Colonic mucosa (tissue), 4 donors: Measurements from ENCODE around the gene PAH. TPM values are rescaled to one million over a fixed set of nuclear protein-coding genes. Genes with fewer than 3 reads are reported as not detected.

Experiments used
- DNase-seq: peaks from one replicate; pipeline ENCODE4 v3.0.0-alpha.2; 2020
- H3K27ac ChIP-seq: fragments of 200-600 bp; one replicate; pipeline ENCODE4 v1.8.0; 2021
- H3K27me3 ChIP-seq: fragments of 200-600 bp; one replicate; pipeline ENCODE4 v1.8.0; 2021
- H3K36me3 ChIP-seq: fragments of 200-600 bp; one replicate; pipeline ENCODE4 v1.8.0; 2021
- H3K4me1 ChIP-seq: fragments of 200-600 bp; one replicate; pipeline ENCODE4 v1.8.0; 2021; ENCODE audit warnings: mild to moderate bottlenecking
- H3K4me3 ChIP-seq: fragments of 200-600 bp; one replicate; pipeline ENCODE4 v1.8.0; 2021
- H3K9ac ChIP-seq, 2 donors: one replicate each; pipeline ENCODE4 v1.7.0; 2013; ENCODE audit warnings: control low read depth in 2 of 2, low read depth in 2 of 2, low read length in 2 of 2
- H3K9me3 ChIP-seq: fragments of 200-600 bp; one replicate; pipeline ENCODE4 v1.8.0; 2021
- CTCF ChIP-seq: fragments of 200-600 bp; IDR thresholded peaks from one replicate; pipeline ENCODE4 v1.8.0; 2022; ENCODE audit warnings: antibody characterized with exemption, mild to moderate bottlenecking
- intact Hi-C: fragments of 100-400 bp; cut with DNase I; formaldehyde crosslinking; loops from one replicate; pipeline ENCODE4 v1.14.1; 2022
- total RNA-seq, 2 donors: library from RNA; stranded (reverse); fragmentation: NEBNext Ultra II Directional in 1 of 2; extraction: Animal tissue kit (Norgen Biotek cat#: 25700) in 1 of 2; gene quantifications; one replicate each; pipeline ENCODE4 v1.2.1, GENCODE V29; 2021
- donor health status: healthy.
- donor health status: DM: no; HTN: no; CAD: no.
- donor health status: DM: no; HTN: no; CAD: no.

PAH gene
- total RNA-seq, 2 donors from 2014 or later, result 0.11 to 1.3 TPM

- DNase-seq, result no peak
- TF ChIP-seq CTCF, result peak; percentile 14
- H3K27me3 ChIP-seq, result no peaks in the 10 kb centered on the region
Observed at GRCh38 chr12:102811110-102811737, 105.8 kb downstream of the PAH start.

GRCh38 chr12:102808412-102808811 lies 108.6 kb downstream of the PAH start:
- intact Hi-C loops, result no loop called here
- TF ChIP-seq CTCF, result no peak
- Histone ChIP-seq H3K9ac (no peak overlapping the region), H3K4me3 (no peak overlapping the region), H3K9me3 (no peaks in the 10 kb centered on the region), H3K27ac (no peak overlapping the region), H3K4me1 (no peaks in the 10 kb centered on the region), H3K36me3 (no peaks in the 10 kb centered on the region), H3K27me3 (no peaks in the 10 kb centered on the region)
- no peak for DNase-seq

More at GRCh38 chr12:102811110-102811737, 105.8 kb downstream of the PAH start:
- no peak overlapping the region for H3K27ac ChIP-seq
- no peak overlapping the region for H3K9ac ChIP-seq
- intact Hi-C loops, result no loop called here
- no peak overlapping the region for H3K4me3 ChIP-seq
- H3K9me3 ChIP-seq, result no peaks in the 10 kb centered on the region
- H3K4me1 ChIP-seq, result no peaks in the 10 kb centered on the region
- no peaks in the 10 kb centered on the region for H3K36me3 ChIP-seq

GRCh38 chr12:102806592-102806991 lies 110.5 kb downstream of the PAH start:
- DNase-seq, result no peak
- no peaks in the 10 kb centered on the region for H3K27me3 ChIP-seq
- H3K9ac ChIP-seq, result no peak overlapping the region
- TF ChIP-seq CTCF, result no peak
- intact Hi-C loops, result no loop called here
- no peaks in the 10 kb centered on the region for H3K36me3 ChIP-seq
- H3K4me1 ChIP-seq, result no peaks in the 10 kb centered on the region
- H3K9me3 ChIP-seq, result no peaks in the 10 kb centered on the region
- H3K27ac ChIP-seq, result no peak overlapping the region
- no peak overlapping the region for H3K4me3 ChIP-seq

- Histone ChIP-seq H3K27me3 (no peaks in the 10 kb centered on the region), H3K9ac (no peak overlapping the region), H3K9me3 (no peaks in the 10 kb centered on the region), H3K4me1 (no peaks in the 10 kb centered on the region), H3K4me3 (no peak overlapping the region), H3K36me3 (no peaks in the 10 kb centered on the region), H3K27ac (no peak overlapping the region)
- TF ChIP-seq CTCF, result no peak
- intact Hi-C loops, result no loop called here
- DNase-seq, result no peak
Observed at GRCh38 chr12:102806110-102806509, 110.9 kb downstream of the PAH start.

- DNase-seq, result no peak
- no peaks in the 10 kb centered on the region for H3K36me3 ChIP-seq
- H3K4me3 ChIP-seq, result no peak overlapping the region
- H3K9me3 ChIP-seq, result no peaks in the 10 kb centered on the region
- H3K27me3 ChIP-seq, result no peaks in the 10 kb centered on the region
- no peak for TF ChIP-seq CTCF
- no peaks in the 10 kb centered on the region for H3K4me1 ChIP-seq
- H3K27ac ChIP-seq, result no peak overlapping the region
- H3K9ac ChIP-seq, result no peak overlapping the region
- intact Hi-C loops, result no loop called here
Observed at GRCh38 chr12:102800565-102800964, 116.5 kb downstream of the PAH start.
